Caco-2 (cell line): ENCODE measurements around the gene LRP4. TPM values are rescaled to one million over a fixed set of nuclear protein-coding genes. Genes with fewer than 3 reads are reported as not detected.

Experiments used
- BruUV-seq: library from RNA; stranded (reverse); fragments of 400-500 nt; replicated peaks from 2 replicates; lab custom pipeline; 2021; lab: Mats Ljungman, UMichigan
- CTCF ChIA-PET: fragments of 300-600 bp; sonication (Branson Sonifier 250); formaldehyde crosslinking; loops from one replicate; lab custom pipeline; 2022; ENCODE audit warnings: antibody characterized with exemption; lab: Charles Lee
- POLR2A ChIA-PET: fragments of 300-600 bp; sonication (Branson Sonifier 250); formaldehyde crosslinking; loops from one replicate; lab custom pipeline; 2022; ENCODE audit warnings: antibody characterized with exemption; lab: Charles Lee
- DNase-seq, 2 experiments: peaks; one replicate each; pipeline versions ENCODE4 v3.0.0 to v3.0.0-alpha.2; 2020 to 2022
- H3K27me3 ChIP-seq: replicated peaks from 2 replicates; pipeline ENCODE4 v1.6.0; 2011; ENCODE audit warnings: low read length; ENCODE audit not compliant: control insufficient read depth, insufficient read depth
- H3K36me3 ChIP-seq: 2 replicates; pipeline ENCODE4 v1.5.1; 2011; ENCODE audit warnings: low read length; ENCODE audit not compliant: control insufficient read depth, insufficient read depth
- H3K4me1 ChIP-seq: fragments of 250-450 bp; sonication (Bioruptor Pico); 2 replicates; pipeline ENCODE4 v1.5.1; 2020; ENCODE audit warnings: mild to moderate bottlenecking
- H3K4me3 ChIP-seq: 2 replicates; pipeline ENCODE4 v1.5.1; 2011; ENCODE audit warnings: low read depth, mild to moderate bottlenecking, control low read depth, low read length
- H3K9me3 ChIP-seq: fragments of 250-450 bp; sonication (Bioruptor Pico); 2 replicates; pipeline ENCODE4 v1.5.1; 2020; ENCODE audit warnings: mild to moderate bottlenecking, moderate library complexity
- H3K27ac Mint-ChIP-seq: one replicate; pipeline ENCODE4 v1.8.0; 2022; ENCODE audit warnings: mixed read lengths; ENCODE audit not compliant: unreplicated experiment
- H3K27me3 Mint-ChIP-seq: one replicate; pipeline ENCODE4 v1.8.0; 2022; ENCODE audit warnings: mixed read lengths; ENCODE audit not compliant: insufficient read depth, unreplicated experiment
- H3K36me3 Mint-ChIP-seq: one replicate; pipeline ENCODE4 v1.8.0; 2022; ENCODE audit warnings: mild to moderate bottlenecking, mixed read lengths; ENCODE audit not compliant: insufficient read depth, unreplicated experiment
- H3K4me1 Mint-ChIP-seq: one replicate; pipeline ENCODE4 v1.8.0; 2022; ENCODE audit warnings: low read depth, mixed read lengths; ENCODE audit not compliant: unreplicated experiment
- H3K4me3 Mint-ChIP-seq: one replicate; pipeline ENCODE4 v1.8.0; 2022; ENCODE audit warnings: mild to moderate bottlenecking, moderate library complexity, mixed read lengths; ENCODE audit not compliant: unreplicated experiment
- H3K9me3 Mint-ChIP-seq: one replicate; pipeline ENCODE4 v1.8.0; 2022; ENCODE audit warnings: mixed read lengths; ENCODE audit not compliant: unreplicated experiment
- CTCF ChIP-seq, 2 experiments: fragments of 200-600 bp in 1 of 2; IDR thresholded peaks; 1 replicate in 1 of 2; 2 replicates in 1 of 2; pipeline versions ENCODE4 v1.5.1 to v1.8.0; 2011 to 2022; ENCODE audit warnings: antibody characterized with exemption in 1 of 2, control low read depth in 1 of 2, inconsistent platforms in 1 of 2, low read depth in 1 of 2, low read length in 1 of 2, mild to moderate bottlenecking in 1 of 2, moderate library complexity in 1 of 2; ENCODE audit not compliant: insufficient read depth in 1 of 2, severe bottlenecking in 1 of 2, unreplicated experiment in 1 of 2
- intact Hi-C: fragments of 100-400 bp; cut with micrococcal nuclease; formaldehyde crosslinking; loops from one replicate; pipeline ENCODE4 v1.10.0; 2022; ENCODE audit not compliant: unreplicated experiment
- total RNA-seq: library from RNA; stranded (reverse); gene quantifications from 2 replicates; pipeline ENCODE4 v1.2.3, GENCODE V29; 2022

The LRP4 gene
- total RNA-seq, 1 experiment from 2014 or later, result 11.1 TPM

DNA sequence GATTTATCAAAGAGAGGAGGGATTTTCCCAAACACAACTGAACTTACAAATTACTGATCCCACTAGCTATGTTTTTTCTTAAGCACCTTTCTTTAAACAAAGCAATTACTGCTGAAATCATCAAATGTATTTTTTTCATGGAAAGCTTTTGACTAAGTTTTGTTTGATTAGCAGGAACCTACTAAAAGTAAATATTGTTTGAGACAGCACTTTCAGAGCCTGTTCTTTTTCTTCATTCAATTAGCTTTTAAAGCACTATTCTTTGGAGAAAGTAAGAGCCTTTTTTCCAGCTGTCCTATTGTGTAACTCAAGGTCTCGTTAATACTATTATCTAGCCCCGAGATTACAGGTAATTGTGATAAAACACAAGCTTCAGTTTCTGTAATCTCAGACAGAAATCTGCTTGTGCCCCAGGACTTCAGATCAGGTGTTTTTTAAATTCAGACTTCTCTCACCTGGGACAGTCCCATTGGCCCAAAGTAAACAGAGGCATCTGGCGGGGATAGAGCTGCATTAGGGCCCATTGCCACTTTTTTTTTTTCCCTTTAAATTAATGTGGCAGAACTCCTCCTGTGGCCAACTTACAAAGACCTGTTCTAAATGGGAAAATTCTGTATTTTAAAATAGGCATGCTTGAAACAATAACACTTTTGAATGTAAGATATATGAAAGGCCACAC is 29.2 kb upstream of the LRP4 start:
- H3K27me3 ChIP-seq, result no peaks in the 10 kb centered on the region

GRCh38 chr11:46944356-46945075 is 26.2 kb upstream of the LRP4 start:
- Mint-ChIP-seq H3K36me3 (peaks cover 15% of the 10 kb centered on the region), H3K4me3 (no peak overlapping the region), H3K4me1 (peaks cover 14% of the 10 kb centered on the region), H3K9me3 (no peaks in the 10 kb centered on the region), H3K27me3 (no peaks in the 10 kb centered on the region), H3K27ac (peak overlapping the region; percentile 7)
- no peaks in the 10 kb centered on the region for H3K9me3 ChIP-seq
- H3K4me1 ChIP-seq, result peaks cover 31% of the 10 kb centered on the region
- H3K4me3 ChIP-seq, result no peak overlapping the region
- POLR2A ChIA-PET, result no interaction called here
- peak in 1 of 2 experiments; percentile 8 for DNase-seq
- H3K27me3 ChIP-seq, result no peaks in the 10 kb centered on the region
- TF ChIP-seq CTCF (IDR thresholded peaks at IDR 0.05; ENCODE audit: insufficient read depth in 1 of 2, low read depth in 1 of 2, low read length in 1 of 2, severe bottlenecking in 1 of 2, unreplicated experiment in 1 of 2), result no peak
- CTCF ChIA-PET, result interaction anchor here (0.7 kb wide), 1 partner anchor 182 kb away, joined by 4 read pairs; no protein-coding TSS in a partner anchor
- no TSS peak for BruUV-seq
- peaks cover 2% of the 10 kb centered on the region; the same call in 1 of the 2 replicates for H3K36me3 ChIP-seq
- intact Hi-C loops, result no loop called here

More for the DNA sequence above, 29.2 kb upstream of the LRP4 start:
- DNase-seq, result peak in 1 of 2 experiments; percentile 3
- no peak overlapping the region for H3K4me3 ChIP-seq
- TF ChIP-seq CTCF (IDR thresholded peaks at IDR 0.05; ENCODE audit: insufficient read depth in 1 of 2, low read depth in 1 of 2, low read length in 1 of 2, severe bottlenecking in 1 of 2, unreplicated experiment in 1 of 2), result no peak
- Mint-ChIP-seq H3K9me3 (no peaks in the 10 kb centered on the region), H3K36me3 (peaks cover 6% of the 10 kb centered on the region), H3K4me3 (no peak overlapping the region), H3K27ac (no peak overlapping the region), H3K4me1 (peaks cover 7% of the 10 kb centered on the region), H3K27me3 (no peaks in the 10 kb centered on the region)
- intact Hi-C loops, result no loop called here
- no peaks in the 10 kb centered on the region for H3K9me3 ChIP-seq
- CTCF ChIA-PET, result interaction anchor here (0.5 to 1.3 kb wide), 3 partner anchors 205 to 507 kb away, joined by 3 to 7 read pairs (median 4); no protein-coding TSS in a partner anchor
- peaks cover 2% of the 10 kb centered on the region; the same call in 1 of the 2 replicates for H3K36me3 ChIP-seq
- POLR2A ChIA-PET, result interaction anchor here (0.6 to 1.3 kb wide), 3 partner anchors 11 to 25 kb away, joined by 3 to 6 read pairs (median 4); partner anchors contain the start of gene CSTPP1
- peaks cover 26% of the 10 kb centered on the region for H3K4me1 ChIP-seq
- no TSS peak for BruUV-seq

GRCh38 chr11:46942172-46942571 is 23.8 kb upstream of the LRP4 start:
- Mint-ChIP-seq H3K27ac (no peak overlapping the region), H3K27me3 (no peaks in the 10 kb centered on the region), H3K9me3 (no peaks in the 10 kb centered on the region), H3K4me3 (no peak overlapping the region), H3K4me1 (peaks cover 7% of the 10 kb centered on the region), H3K36me3 (peaks cover 22% of the 10 kb centered on the region)
- H3K4me3 ChIP-seq, result no peak overlapping the region
- ChIA-PET CTCF (no interaction called here), POLR2A (no interaction called here)
- H3K4me1 ChIP-seq, result peaks cover 14% of the 10 kb centered on the region
- no peaks in the 10 kb centered on the region for H3K9me3 ChIP-seq
- peaks cover 2% of the 10 kb centered on the region; the same call in 1 of the 2 replicates for H3K36me3 ChIP-seq
- DNase-seq, result no peak
- no peak for TF ChIP-seq CTCF (IDR thresholded peaks at IDR 0.05; ENCODE audit: insufficient read depth in 1 of 2, low read depth in 1 of 2, low read length in 1 of 2, severe bottlenecking in 1 of 2, unreplicated experiment in 1 of 2)
- intact Hi-C loops, result no loop called here
- H3K27me3 ChIP-seq, result no peaks in the 10 kb centered on the region
- BruUV-seq, result no TSS peak
